HG03060 (cell line): ENCODE data around the gene SMARCD2.
A peak's percentile ranks its signal among the peaks of the same experiment; 100 is the strongest.

Source experiments
- ATAC-seq: cut with Tn5 transposase; IDR thresholded peaks from one replicate; pipeline ENCODE4 v1.9.1; 2021; ENCODE audit warnings: low read depth, moderate number of reproducible peaks; ENCODE audit not compliant: unreplicated experiment

SMARCD2 gene

GRCh38 chr17:63833026-63833740 is 9.3 kb downstream of the SMARCD2 start:
- no peak for ATAC-seq

- no peak for ATAC-seq
Measured at GRCh38 chr17:63832455-63832854, 10.0 kb downstream of the SMARCD2 start.

- no peak for ATAC-seq
Measured at GRCh38 chr17:63832014-63832413, 10.5 kb downstream of the SMARCD2 start.

GRCh38 chr17:63831505-63831904 is 11.0 kb downstream of the SMARCD2 start:
- ATAC-seq = no peak

- ATAC-seq = no peak
Measured at GRCh38 chr17:63830904-63831491, 11.5 kb downstream of the SMARCD2 start.

- ATAC-seq = no peak
Measured at GRCh38 chr17:63830278-63830677, 12.2 kb downstream of the SMARCD2 start.

GRCh38 chr17:63828936-63829335 is 13.5 kb downstream of the SMARCD2 start:
- no peak for ATAC-seq

- ATAC-seq = no peak
Measured at GRCh38 chr17:63827801-63828221, 14.7 kb downstream of the SMARCD2 start.

- peak; percentile 61 for ATAC-seq
Measured at GRCh38 chr17:63827002-63827800, 15.3 kb downstream of the SMARCD2 start, which contains the start of the genes FTSJ3 and PSMC5. Gene FTSJ3 (minus strand): TSS chr17:63827663. CDS start chr17:63826902, 761 bp downstream. Gene PSMC5 (plus strand): TSS chr17:63827431. CDS start chr17:63827491, 60 bp downstream.

GRCh38 chr17:63826468-63827001 is 15.9 kb downstream of the SMARCD2 start:
- no peak for ATAC-seq

- no peak for ATAC-seq
Measured at GRCh38 chr17:63824362-63824761, 18.1 kb downstream of the SMARCD2 start.

- no peak for ATAC-seq
Measured at GRCh38 chr17:63823659-63824331, 18.7 kb downstream of the SMARCD2 start.

GRCh38 chr17:63822537-63822936 is 19.9 kb downstream of the SMARCD2 start:
- no peak for ATAC-seq

GRCh38 chr17:63821804-63822203 is 20.7 kb downstream of the SMARCD2 start:
- ATAC-seq = no peak

GRCh38 chr17:63820963-63821561 is 21.4 kb downstream of the SMARCD2 start:
- ATAC-seq = no peak

- ATAC-seq = no peak
Measured at GRCh38 chr17:63819585-63820537, 22.6 kb downstream of the SMARCD2 start.

- no peak for ATAC-seq
Measured at GRCh38 chr17:63819131-63819530, 23.4 kb downstream of the SMARCD2 start.

- ATAC-seq = no peak
Measured at GRCh38 chr17:63817736-63818385, 24.6 kb downstream of the SMARCD2 start.
